Astrocyte of the cerebellum (primary cell): Measurements from ENCODE around the gene ARHGAP26.

ENCODE experiments used
- DNase-seq: peaks from one replicate; pipeline ENCODE4 v3.0.0-alpha.2; 2011; ENCODE audit warnings: low read depth
- H3K4me3 ChIP-seq: 2 replicates; pipeline ENCODE4 v1.5.1; 2011; ENCODE audit warnings: mild to moderate bottlenecking, low read depth, low read length, moderate library complexity
- in situ Hi-C: cut with HindIII; loops from 2 replicates; pipeline ENCODE4 v1.10.0; 2017; ENCODE audit warnings: low sequenced_read_pairs
- TF ChIP-seq, protein P1 (sequence below): IDR thresholded peaks from 2 replicates; pipeline ENCODE4 v1.5.1; 2012; ENCODE audit warnings: low read length, low read depth, moderate library complexity, mild to moderate bottlenecking; ENCODE audit errors: missing control alignments

Gene ARHGAP26

DNA sequence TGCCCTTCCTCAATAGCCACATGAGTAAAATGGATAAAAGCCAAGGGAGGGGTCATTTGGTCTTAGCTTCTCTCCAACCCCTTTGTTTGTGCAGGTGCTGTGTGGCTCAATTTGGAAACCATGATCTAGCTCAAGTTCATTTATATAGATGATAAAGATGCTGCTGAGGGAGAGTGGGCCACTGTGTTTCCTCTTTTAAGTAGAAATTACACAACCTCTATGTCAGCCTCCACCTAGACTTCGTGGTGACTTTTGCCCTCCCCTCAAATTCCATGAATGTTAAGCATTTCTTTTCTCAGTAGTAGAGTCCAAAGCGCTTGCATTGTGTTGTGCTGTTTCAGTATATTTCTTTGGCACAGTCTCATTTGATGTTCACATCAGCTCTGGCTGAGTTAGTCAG is 241.4 kb downstream of the ARHGAP26 start:
- in situ Hi-C loops: no loop called here
- DNase-seq: peak; percentile 44
- TF ChIP-seq, protein P1, sequence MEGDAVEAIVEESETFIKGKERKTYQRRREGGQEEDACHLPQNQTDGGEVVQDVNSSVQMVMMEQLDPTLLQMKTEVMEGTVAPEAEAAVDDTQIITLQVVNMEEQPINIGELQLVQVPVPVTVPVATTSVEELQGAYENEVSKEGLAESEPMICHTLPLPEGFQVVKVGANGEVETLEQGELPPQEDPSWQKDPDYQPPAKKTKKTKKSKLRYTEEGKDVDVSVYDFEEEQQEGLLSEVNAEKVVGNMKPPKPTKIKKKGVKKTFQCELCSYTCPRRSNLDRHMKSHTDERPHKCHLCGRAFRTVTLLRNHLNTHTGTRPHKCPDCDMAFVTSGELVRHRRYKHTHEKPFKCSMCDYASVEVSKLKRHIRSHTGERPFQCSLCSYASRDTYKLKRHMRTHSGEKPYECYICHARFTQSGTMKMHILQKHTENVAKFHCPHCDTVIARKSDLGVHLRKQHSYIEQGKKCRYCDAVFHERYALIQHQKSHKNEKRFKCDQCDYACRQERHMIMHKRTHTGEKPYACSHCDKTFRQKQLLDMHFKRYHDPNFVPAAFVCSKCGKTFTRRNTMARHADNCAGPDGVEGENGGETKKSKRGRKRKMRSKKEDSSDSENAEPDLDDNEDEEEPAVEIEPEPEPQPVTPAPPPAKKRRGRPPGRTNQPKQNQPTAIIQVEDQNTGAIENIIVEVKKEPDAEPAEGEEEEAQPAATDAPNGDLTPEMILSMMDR: no peak
- H3K4me3 ChIP-seq: no peak overlapping the region

DNA sequence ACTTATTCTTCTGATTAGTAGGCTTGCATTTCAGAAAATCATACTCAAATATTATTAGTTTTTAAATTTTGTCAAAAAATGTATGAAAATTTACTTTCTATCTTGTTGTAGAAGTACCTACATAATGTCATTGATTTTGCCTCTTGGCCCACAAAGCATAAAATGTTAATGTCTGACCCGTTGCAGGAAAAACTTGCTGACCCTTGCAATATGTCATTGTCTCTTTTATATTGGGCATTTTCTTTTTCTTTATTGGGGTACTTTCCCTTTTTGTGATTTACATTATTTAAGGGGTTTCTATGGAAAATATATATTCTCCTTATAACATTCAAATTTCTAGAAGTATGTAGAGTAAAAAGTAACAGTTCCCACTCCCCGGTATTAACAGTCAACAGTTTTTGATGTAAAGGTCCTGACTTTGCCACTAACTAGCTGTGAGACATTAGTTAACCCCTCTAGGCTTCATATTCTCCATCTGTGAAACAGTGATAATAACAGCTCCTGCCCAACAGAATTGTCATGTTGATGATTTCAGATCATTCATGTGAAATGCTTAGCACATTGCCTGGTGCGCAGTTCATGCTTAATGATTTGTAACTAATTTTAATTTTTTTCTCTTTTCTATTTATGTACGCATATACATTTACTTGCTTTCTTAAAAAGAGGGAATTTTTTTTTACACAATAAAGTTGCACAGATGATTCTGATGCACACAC is 243.2 kb downstream of the ARHGAP26 start:
- no peak for DNase-seq
- in situ Hi-C loops: no loop called here
- TF ChIP-seq, protein P1: no peak
- no peak overlapping the region for H3K4me3 ChIP-seq

DNA sequence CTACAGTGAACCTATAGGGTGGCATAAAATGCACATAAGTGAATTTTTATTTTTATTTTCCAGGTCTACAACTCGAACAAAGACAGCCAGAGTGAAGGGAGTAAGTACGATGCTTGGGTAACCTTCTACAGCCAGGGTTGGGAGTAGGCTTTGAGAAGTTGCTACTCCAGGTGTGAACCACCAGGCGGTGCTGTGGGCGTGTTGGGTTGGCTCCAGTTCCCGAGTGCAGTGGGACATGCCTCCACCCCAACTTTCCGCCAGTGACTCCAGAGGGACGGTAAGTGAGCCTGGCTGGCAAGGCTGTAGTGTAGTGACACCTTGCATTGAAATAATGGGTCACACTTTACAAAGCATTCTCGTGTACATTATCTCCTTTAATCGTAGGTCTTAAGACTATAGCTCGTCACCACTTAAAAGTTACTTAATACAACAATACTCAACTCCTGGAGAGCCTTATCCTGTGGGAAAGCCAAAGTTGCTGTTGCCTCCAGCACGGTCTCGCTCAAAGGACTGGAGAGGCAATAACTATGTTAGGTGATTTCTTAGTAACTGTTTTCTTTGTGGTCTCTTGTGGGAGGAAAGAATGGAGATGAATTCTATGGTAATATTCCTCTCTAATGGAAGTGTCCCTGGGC is 244.0 kb downstream of the ARHGAP26 start:
- no peak overlapping the region for H3K4me3 ChIP-seq
- TF ChIP-seq, protein P1: peak; percentile 30
- in situ Hi-C loops: no loop called here
- no peak for DNase-seq

DNA sequence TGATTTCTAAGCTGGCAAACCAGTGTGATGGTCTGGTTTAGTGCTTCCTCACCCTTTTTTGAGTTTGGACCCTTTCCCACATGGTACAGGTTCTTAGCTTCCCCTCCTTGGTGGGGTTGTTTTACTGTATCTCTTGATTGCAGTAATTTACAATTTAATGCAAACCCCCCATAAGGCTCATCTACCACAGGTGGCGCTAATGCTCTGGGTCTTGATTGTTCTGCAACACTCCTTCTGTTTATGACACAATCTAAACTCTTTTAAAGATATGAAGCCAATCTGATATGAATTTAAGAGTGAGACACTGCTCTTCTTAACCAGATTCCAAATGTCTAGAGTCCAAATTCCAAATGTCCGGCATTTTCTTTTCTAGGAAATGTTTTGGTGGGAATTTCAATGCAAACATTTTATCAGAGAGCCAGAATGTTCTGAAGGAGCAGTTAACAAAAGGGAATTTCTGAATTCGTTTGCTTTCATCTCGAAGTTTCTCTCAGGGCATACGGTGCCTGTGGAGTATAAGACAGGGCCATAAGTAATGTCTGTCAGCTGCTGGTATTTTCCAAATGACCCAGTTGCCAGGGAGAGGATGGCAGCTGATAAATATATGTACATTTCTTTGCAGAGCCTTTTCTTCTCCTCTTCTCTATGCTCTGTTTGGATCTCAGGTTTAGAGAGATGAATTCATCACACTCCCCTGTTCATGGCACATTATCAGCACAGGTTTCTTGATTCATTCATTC is 246.8 kb downstream of the ARHGAP26 start:
- TF ChIP-seq, protein P1: peak; percentile 70
- DNase-seq: peak; percentile 38
- no peak overlapping the region for H3K4me3 ChIP-seq
- in situ Hi-C loops: no loop called here

DNA sequence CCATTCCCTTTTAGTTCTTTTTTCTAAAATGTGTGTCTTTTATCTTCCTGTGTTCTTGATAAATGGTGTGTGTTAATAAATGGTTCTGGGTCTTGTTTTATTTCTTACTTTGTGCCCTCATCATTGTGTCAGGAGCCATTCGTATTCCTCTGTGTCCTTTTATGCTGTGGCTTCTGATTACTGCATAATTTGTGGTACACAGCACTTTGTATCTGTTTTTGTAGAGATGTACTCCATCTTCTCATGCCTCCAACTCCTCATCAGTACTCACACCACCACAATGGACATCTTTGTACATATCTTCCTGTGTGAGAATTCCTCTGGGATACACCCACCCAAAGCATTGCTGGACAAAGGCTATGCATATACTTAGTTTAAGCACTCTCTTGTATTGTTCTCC is 247.4 kb downstream of the ARHGAP26 start:
- TF ChIP-seq, protein P1: no peak
- in situ Hi-C loops: no loop called here
- DNase-seq: no peak
- no peak overlapping the region for H3K4me3 ChIP-seq

DNA sequence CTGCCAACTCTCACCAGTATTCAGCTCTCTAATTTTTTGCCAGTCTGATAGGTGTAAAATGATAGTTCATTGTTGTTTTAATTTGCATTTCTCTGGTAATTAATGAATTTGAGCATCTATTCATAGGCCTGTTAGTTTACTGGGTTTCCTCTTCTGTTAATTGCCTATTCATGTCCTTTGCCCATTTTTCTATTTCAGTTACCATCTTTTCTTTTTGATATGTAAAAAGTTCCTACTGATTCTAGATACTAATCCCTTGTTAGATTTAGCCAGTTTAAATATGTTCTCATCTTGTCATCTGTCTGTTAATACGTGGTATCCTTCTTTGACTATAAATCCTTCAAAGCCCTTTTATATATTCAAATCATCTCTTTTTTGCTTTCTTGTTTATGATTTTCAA is 247.8 kb downstream of the ARHGAP26 start:
- DNase-seq: no peak
- TF ChIP-seq, protein P1: no peak
- in situ Hi-C loops: no loop called here
- no peak overlapping the region for H3K4me3 ChIP-seq
